B cell (primary cell): ENCODE results near the gene KAZN. TPM values are rescaled to one million over a fixed set of nuclear protein-coding genes. Genes with fewer than 3 reads are reported as not detected.

Source experiments
- ATAC-seq: fragments of 200-7000 bp; cut with Tn5 transposase; one replicate; pipeline ENCODE4 v1.10.0; 2021; ENCODE audit warnings: low read depth, mild to moderate bottlenecking, moderate number of reproducible peaks, moderate library complexity
- CTCF ChIA-PET: fragments of 350-600 bp; sonication (Branson Sonifier 250); formaldehyde crosslinking; loops from one replicate; lab custom pipeline; 2021; ENCODE audit warnings: antibody characterized with exemption, inconsistent platforms; lab: Charles Lee
- POLR2A ChIA-PET: fragments of 350-600 bp; sonication (Branson Sonifier 250); formaldehyde crosslinking; loops from one replicate; lab custom pipeline; 2021; ENCODE audit warnings: antibody characterized with exemption; lab: Charles Lee
- DNase-seq: peaks from one replicate; pipeline ENCODE4 v3.0.0; 2013
- H2AFZ ChIP-seq: 2 replicates; pipeline ENCODE4 v1.6.1; 2012; ENCODE audit warnings: mild to moderate bottlenecking, low read depth, low read length; ENCODE audit not compliant: insufficient read depth, poor library complexity, severe bottlenecking
- H3K27ac ChIP-seq, 2 donors: 1 replicate in 1 of 2; 2 replicates in 1 of 2; pipeline ENCODE4 v1.5.1; 2012 to 2013; ENCODE audit warnings: low read length in 2 of 2, mild to moderate bottlenecking in 2 of 2, moderate library complexity in 1 of 2
- H3K27me3 ChIP-seq, 4 experiments: fragments of 200-600 bp in 1 of 4; sonication (generic) in 1 of 4; replicated peaks in 1 of 4; 1 replicate in 2 of 4; 2 replicates in 2 of 4; pipeline versions ENCODE4 v1.6.1 to v1.7.0; 2013 to 2016; ENCODE audit warnings: low read length in 3 of 4, mild to moderate bottlenecking in 2 of 4, mixed read lengths in 1 of 4, moderate library complexity in 1 of 4; ENCODE audit not compliant: insufficient read depth in 4 of 4, control insufficient read depth in 3 of 4; ENCODE audit errors: control extremely low read depth in 1 of 4
- H3K36me3 ChIP-seq, 2 experiments: replicated peaks in 1 of 2; 1 replicate in 1 of 2; 2 replicates in 1 of 2; pipeline versions ENCODE4 v1.6.1 to v1.7.1; 2013; ENCODE audit warnings: low read length in 1 of 2; ENCODE audit not compliant: insufficient read depth in 2 of 2, control insufficient read depth in 1 of 2; ENCODE audit errors: control extremely low read depth in 1 of 2, extremely low read depth in 1 of 2
- H3K4me1 ChIP-seq, 2 donors: fragments of 200-600 bp in 1 of 2; sonication (generic) in 1 of 2; 1 replicate in 1 of 2; 2 replicates in 1 of 2; pipeline versions ENCODE4 v1.5.1 to v1.6.1; 2013 to 2017; ENCODE audit warnings: low read length in 2 of 2; ENCODE audit not compliant: control insufficient read depth in 2 of 2, insufficient read depth in 2 of 2
- H3K4me2 ChIP-seq: replicated peaks from 2 replicates; pipeline ENCODE3; 2012; ENCODE audit warnings: mild to moderate bottlenecking, low read depth, low read length; ENCODE audit not compliant: poor library complexity, severe bottlenecking
- H3K4me3 ChIP-seq, 5 experiments: fragments of 200-600 bp in 1 of 5; sonication (generic) in 1 of 5; 1 replicate in 3 of 5; 2 replicates in 2 of 5; pipeline versions ENCODE4 v1.5.1 to v1.7.0; 2011 to 2016; ENCODE audit warnings: low read length in 4 of 5, mild to moderate bottlenecking in 4 of 5, low read depth in 2 of 5, control low read depth in 1 of 5, moderate library complexity in 1 of 5; ENCODE audit not compliant: insufficient read depth in 1 of 5; ENCODE audit errors: control extremely low read depth in 1 of 5, extremely low read depth in 1 of 5
- H3K79me2 ChIP-seq: fragments of 200-600 bp; sonication (generic); one replicate; pipeline ENCODE4 v1.6.0; 2016; ENCODE audit warnings: low read length; ENCODE audit not compliant: control insufficient read depth, insufficient read depth
- H3K9ac ChIP-seq: fragments of 200-600 bp; sonication (generic); 2 replicates; pipeline ENCODE4 v1.6.1; 2017; ENCODE audit warnings: mild to moderate bottlenecking, low read length, moderate library complexity
- H3K9me3 ChIP-seq, 3 donors: one replicate each; pipeline versions ENCODE4 v1.6.1 to v1.7.1; 2013; ENCODE audit warnings: low read length in 2 of 3; ENCODE audit not compliant: control insufficient read depth in 2 of 3, insufficient read depth in 1 of 3; ENCODE audit errors: control extremely low read depth in 1 of 3
- H4K20me1 ChIP-seq: 2 replicates; pipeline ENCODE4 v1.6.0; 2012; ENCODE audit warnings: mild to moderate bottlenecking, low read length; ENCODE audit not compliant: insufficient read depth, control insufficient read depth, poor library complexity, severe bottlenecking
- H3K27ac Mint-ChIP-seq: one replicate; pipeline ENCODE4 v1.8.0; 2021; ENCODE audit warnings: mixed read lengths
- H3K27me3 Mint-ChIP-seq: one replicate; pipeline ENCODE4 v1.8.0; 2021; ENCODE audit warnings: mixed read lengths
- H3K4me1 Mint-ChIP-seq: one replicate; pipeline ENCODE4 v1.8.0; 2021; ENCODE audit warnings: mixed read lengths
- H3K4me3 Mint-ChIP-seq: one replicate; pipeline ENCODE4 v1.8.0; 2021; ENCODE audit warnings: mixed read lengths
- H3K9me3 Mint-ChIP-seq: one replicate; pipeline ENCODE4 v1.8.0; 2022; ENCODE audit warnings: mixed read lengths; ENCODE audit not compliant: insufficient read depth
- CTCF ChIP-seq: fragments of 200-600 bp; IDR thresholded peaks from one replicate; pipeline ENCODE4 v1.8.0; 2022; ENCODE audit warnings: antibody characterized with exemption, mild to moderate bottlenecking
- EZH2 ChIP-seq: IDR thresholded peaks from 2 replicates; pipeline ENCODE4 v1.6.1; 2012; ENCODE audit warnings: borderline replicate concordance, low read depth, mild to moderate bottlenecking, moderate library complexity, low read length; ENCODE audit not compliant: insufficient read depth, poor library complexity, severe bottlenecking
- WGBS: methylation state at CpG from one replicate; pipeline ENCODE4 v1.1.5; 2013; ENCODE audit warnings: missing lambda C conversion rate; ENCODE audit not compliant: insufficient coverage; 5-methylcytosine and 5-hydroxymethylcytosine counted together
- intact Hi-C: fragments of 100-400 bp; cut with micrococcal nuclease; formaldehyde crosslinking; loops from one replicate; pipeline ENCODE4 v1.10.0; 2022
- polyA plus RNA-seq: library from polyadenylated mRNA; depleted of rRNA; stranded (reverse); fragments of >200 nt; gene quantifications from 2 replicates; pipeline ENCODE4 v1.2.3, GENCODE V29; 2012
- total RNA-seq, 2 donors: library from RNA; stranded (reverse); fragments of 120-200 nt in 1 of 2; gene quantifications; 1 replicate in 1 of 2; 2 replicates in 1 of 2; pipeline versions ENCODE4 v1.2.3 to v1.2.4, GENCODE V29; 2013 to 2022

The KAZN gene
- total and polyA plus RNA-seq, 2 donors (not counting 1 experiment from before 2014, with no cell fraction given) = 0.13 to 0.39 TPM

- no peak for TF ChIP-seq EZH2
- no peak for TF ChIP-seq CTCF
- Mint-ChIP-seq H3K27me3 (no peaks in the 10 kb centered on the region), H3K4me3 (no peak overlapping the region), H3K4me1 (no peaks in the 10 kb centered on the region), H3K27ac (no peak overlapping the region), H3K9me3 (no peaks in the 10 kb centered on the region)
- H3K9ac ChIP-seq = no peak overlapping the region
- no peak overlapping the region for H3K27ac ChIP-seq
- ChIA-PET CTCF (no interaction called here), POLR2A (no interaction called here)
- 82% methylated on average over 8 of the region's 12 CpGs for WGBS
- no peak for ATAC-seq
- no peak overlapping the region for H2AFZ ChIP-seq
- H4K20me1 ChIP-seq = no peaks in the 10 kb centered on the region
- H3K79me2 ChIP-seq = no peaks in the 10 kb centered on the region
- intact Hi-C loops = no loop called here
- no peaks in the 10 kb centered on the region for H3K27me3 ChIP-seq
- H3K4me3 ChIP-seq = no peak overlapping the region
- H3K4me1 ChIP-seq = no peaks in the 10 kb centered on the region
- no peak overlapping the region for H3K4me2 ChIP-seq
- no peaks in the 10 kb centered on the region for H3K36me3 ChIP-seq
- no peaks in the 10 kb centered on the region for H3K9me3 ChIP-seq
- DNase-seq = no peak
Observed at GRCh38 chr1:14989931-14990728, 391.6 kb downstream of the KAZN start.

GRCh38 chr1:14993414-14993813 is 394.9 kb downstream of the KAZN start:
- no peaks in the 10 kb centered on the region for H3K36me3 ChIP-seq
- Mint-ChIP-seq H3K4me1 (no peaks in the 10 kb centered on the region), H3K27ac (no peak overlapping the region), H3K27me3 (no peaks in the 10 kb centered on the region), H3K9me3 (no peaks in the 10 kb centered on the region), H3K4me3 (no peak overlapping the region)
- no peak overlapping the region for H3K9ac ChIP-seq
- no peak overlapping the region for H2AFZ ChIP-seq
- ATAC-seq (no peak), DNase-seq (no peak)
- CTCF ChIA-PET = no interaction called here
- no peaks in the 10 kb centered on the region for H3K4me1 ChIP-seq
- no peak overlapping the region for H3K4me2 ChIP-seq
- no peaks in the 10 kb centered on the region for H4K20me1 ChIP-seq
- POLR2A ChIA-PET = no interaction called here
- H3K27me3 ChIP-seq = no peaks in the 10 kb centered on the region
- H3K79me2 ChIP-seq = no peaks in the 10 kb centered on the region
- H3K4me3 ChIP-seq = no peak overlapping the region
- no peak for TF ChIP-seq CTCF
- TF ChIP-seq EZH2 = no peak
- no peak overlapping the region for H3K27ac ChIP-seq
- 82% methylated on average over 12 of the region's 13 CpGs for WGBS
- H3K9me3 ChIP-seq = no peaks in the 10 kb centered on the region
- intact Hi-C loops = no loop called here
